Posterior cingulate gyrus (tissue), 11 donors: ENCODE measurements around the gene TFPT.
A peak's percentile ranks its signal among the peaks of the same experiment; 100 is the strongest.

ENCODE experiments used
- DNase-seq, 10 donors: peaks; one replicate each; pipeline versions ENCODE4 v3.0.0 to v3.0.0-alpha.2; 2020 to 2021; ENCODE audit warnings: mixed read lengths in 3 of 10
- intact Hi-C: fragments of 100-400 bp; cut with DNase I; formaldehyde crosslinking; loops from one replicate; pipeline ENCODE4 v1.15.1; 2023

Gene TFPT

GRCh38 chr19:54115109-54116063, at the start of gene TFPT, which contains the start of gene PRPF31:
Gene TFPT (minus strand): TSS chr19:54115657. CDS start chr19:54115269, 388 bp downstream.
Gene PRPF31 (plus strand): TSS chr19:54115754. CDS start chr19:54118279, 2,525 bp downstream.
- intact Hi-C loops, result loop anchor here (1.0 kb wide), 2 partner anchors 13 to 22 kb away; partner anchors contain the start of genes CNOT3 and NDUFA3
- DNase-seq, result peak; percentile 90 to 99 (median 95)

GRCh38 chr19:54165222-54165621, 49.8 kb upstream of the TFPT start:
- intact Hi-C loops, result no loop called here

DNA sequence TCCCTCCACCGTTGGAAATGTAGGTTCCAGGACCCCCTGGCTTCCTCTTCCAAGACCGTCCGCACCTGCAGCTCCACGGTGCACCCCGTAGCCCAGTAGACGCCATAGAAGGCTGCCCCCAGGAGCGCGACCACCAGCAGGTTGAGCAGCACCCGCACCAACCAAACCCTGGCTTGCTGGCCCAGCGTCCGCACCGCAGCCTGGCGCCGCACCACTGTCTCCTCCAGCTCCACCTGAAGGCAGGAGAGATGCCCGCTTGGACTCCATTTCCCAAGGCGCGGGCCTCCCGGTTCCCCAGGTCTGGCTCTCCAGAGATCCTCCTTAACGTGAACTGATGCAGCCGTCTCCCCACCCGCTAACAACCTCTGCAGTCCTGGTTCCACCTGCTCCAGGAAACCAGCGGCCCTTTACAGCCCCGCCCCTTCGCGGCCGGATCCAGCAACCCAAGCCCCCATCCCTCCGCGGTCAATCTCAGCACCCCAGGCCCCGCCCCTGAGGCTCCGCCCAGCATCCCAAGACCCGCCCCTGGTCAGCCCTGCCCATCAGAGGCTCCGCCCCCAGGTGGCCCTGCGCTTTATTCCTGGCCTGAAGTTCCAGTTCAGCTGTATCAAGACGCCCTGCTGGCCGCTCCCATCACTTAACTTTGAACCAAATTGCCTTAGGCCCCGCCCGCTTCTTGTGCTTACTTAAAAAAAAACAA, 49.1 kb upstream of the TFPT start:
- intact Hi-C loops, result no loop called here
- no peak for DNase-seq

More at GRCh38 chr19:54165222-54165621, 49.8 kb upstream of the TFPT start:
- DNase-seq, result no peak

DNA sequence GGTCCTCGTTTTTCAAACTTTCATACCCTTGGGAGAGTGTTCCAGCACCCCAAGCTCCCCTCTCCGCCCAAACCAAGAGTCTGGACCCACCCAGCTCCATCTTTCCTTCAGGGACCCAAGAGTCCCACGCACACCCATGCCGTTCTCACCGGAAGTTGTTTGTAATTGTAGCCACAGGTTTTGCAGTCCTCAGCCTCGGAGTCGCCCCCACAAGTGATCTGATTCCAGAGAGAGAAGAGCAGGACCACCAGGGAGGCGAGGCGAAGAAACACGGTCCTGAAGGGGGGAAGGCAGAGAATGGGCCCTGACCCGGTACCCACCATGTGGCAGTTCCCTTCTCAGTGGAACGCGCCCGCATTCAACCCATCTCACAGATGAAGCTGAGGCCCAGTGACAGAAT, 47.4 kb upstream of the TFPT start:
- intact Hi-C loops, result no loop called here
- DNase-seq, result no peak

DNA sequence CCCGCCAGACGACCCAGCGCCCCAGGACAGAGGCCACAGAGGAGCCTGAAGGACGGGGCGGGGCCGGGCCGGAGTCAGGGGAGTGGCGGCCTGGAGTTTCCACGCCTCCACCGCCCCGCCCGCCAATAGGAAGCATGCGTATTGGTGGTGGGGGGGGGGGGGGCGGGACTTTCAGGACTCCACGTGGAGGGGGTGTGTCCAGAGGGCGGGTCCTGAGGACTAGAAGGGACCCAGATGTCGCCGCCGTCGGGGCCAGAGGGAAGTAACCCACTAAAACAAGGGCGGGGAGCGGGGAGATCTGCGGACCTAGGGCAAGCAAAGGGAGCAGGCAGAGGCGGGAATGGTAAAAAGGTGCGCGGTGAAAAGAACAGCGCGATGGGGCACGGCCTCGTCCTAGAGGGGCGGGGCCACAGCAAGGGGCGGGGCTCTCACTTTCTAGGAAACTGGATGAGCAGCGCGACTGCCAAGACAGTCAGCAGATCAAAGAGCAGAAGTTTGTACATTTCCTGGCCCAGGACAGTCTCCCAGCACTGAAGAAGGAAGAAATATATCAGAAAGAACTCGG, 46.9 kb upstream of the TFPT start:
- DNase-seq, result peak in 6 of 10 donors; percentile 24 to 91 (median 40)
- intact Hi-C loops, result no loop called here

- DNase-seq, result no peak
- intact Hi-C loops, result no loop called here
These were observed 45.4 kb upstream of the TFPT start for GRCh38 chr19:54160854-54161253.

DNA sequence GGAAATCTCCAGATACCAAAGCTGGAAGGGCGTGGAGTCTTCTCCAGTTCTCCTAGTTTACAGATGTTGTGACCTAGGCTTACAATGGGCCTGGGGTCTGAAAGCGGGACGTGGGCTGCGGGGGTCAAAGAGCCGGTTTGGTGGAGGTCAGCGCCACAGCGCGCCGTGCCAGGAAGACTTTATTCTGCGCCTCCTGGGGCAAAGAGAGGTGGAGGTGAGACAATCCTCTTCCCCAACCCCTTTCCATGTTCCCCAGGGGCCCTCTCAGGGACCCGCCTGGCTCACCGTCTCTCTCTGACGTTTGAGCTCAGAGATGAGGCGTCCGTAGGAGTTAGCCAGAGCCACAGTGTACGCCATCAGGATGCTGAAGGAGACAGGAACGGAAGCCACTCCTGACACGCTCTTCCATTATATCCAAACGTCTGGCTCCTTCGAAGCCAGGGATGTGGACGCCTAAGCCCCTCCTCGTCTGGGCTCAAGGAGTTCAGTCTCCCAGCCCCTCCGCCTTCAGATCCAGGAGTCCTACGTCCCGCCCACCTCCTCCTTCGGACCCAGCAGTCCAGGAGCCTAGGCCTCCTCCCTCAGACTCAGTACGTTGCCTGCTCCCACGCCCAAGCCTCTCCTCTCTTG, 44.8 kb upstream of the TFPT start:
- DNase-seq, result no peak
- intact Hi-C loops, result no loop called here

DNA sequence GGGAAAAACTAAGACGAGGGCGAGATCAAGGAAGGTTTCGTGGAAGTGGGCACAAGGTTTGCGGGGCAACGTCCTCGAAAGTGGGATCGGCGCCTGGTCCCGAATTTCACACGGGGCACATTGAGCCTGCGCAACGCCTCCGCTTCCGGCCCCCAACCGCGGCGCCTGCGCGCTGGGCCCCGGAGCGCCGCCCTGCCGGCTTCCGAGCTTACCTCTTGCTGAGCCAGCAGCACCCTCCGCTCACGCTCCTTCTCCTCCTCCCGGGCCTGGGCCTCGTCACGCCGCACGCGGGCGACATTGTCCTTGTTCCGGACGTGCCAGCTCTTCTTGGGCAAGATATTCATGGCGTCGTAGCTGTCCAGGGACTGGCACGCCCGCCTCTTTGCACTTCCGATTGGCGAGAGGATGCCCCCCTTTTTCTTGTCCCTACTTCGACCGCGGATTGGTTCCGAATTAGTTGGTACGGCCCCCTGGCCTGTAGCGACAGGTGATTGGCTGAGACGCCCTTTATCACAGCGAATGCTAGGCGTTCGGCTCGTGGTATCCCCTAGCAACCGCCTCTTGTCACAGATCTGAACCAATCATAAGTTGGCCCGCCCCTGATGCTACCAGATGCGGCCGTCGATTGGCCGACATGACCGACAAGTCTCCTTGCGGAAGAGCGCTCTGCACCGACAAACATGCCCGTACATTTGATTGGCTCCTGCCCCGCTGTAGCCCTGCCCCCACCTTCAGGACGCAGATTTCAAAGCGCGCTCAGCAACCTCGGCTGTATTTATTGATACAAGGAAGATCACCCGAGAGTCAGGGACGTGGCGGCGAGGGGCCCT, 44.1 kb upstream of the TFPT start, which contains the start of gene LENG1:
TSS of gene LENG1 (minus strand) at position 370 of the 830 bp plus-strand sequence. CDS start at position 344, 26 bp downstream.
- intact Hi-C loops, result no loop called here
- peak; percentile 99 to 100 (median 100) for DNase-seq

DNA sequence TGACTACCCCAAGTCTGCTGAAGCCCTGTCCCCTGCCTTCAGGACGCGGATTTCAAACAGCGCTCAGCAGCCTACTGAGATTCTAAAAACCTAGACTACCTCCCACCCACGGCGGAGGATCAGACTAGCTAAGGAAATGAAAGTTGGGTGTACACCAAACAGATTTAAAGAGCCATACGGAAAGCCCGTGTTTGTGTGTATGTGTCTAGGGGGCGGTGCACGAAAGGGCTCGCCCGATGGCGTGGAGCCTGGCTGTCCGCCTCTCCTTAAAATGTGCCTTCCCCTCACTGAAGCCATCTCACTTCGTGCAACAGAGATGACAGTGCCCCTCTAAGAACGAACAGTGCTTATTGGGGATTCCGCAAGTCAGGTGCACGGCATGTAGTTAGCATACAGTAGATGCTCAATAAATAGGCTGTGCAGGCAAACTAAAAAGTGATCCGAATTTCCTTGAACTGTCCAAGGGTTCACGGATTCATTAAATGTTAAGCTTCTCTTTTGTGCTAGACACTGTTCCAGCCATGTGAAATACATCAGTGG, 43.4 kb upstream of the TFPT start:
- intact Hi-C loops, result no loop called here
- DNase-seq, result peak in 2 of 10 donors; percentile 12 to 29

- DNase-seq, result no peak
- intact Hi-C loops, result no loop called here
These were observed 41.5 kb upstream of the TFPT start for GRCh38 chr19:54156953-54157352.

- DNase-seq, result no peak
- intact Hi-C loops, result no loop called here
These were observed 41.0 kb upstream of the TFPT start for GRCh38 chr19:54156490-54156889.

DNA sequence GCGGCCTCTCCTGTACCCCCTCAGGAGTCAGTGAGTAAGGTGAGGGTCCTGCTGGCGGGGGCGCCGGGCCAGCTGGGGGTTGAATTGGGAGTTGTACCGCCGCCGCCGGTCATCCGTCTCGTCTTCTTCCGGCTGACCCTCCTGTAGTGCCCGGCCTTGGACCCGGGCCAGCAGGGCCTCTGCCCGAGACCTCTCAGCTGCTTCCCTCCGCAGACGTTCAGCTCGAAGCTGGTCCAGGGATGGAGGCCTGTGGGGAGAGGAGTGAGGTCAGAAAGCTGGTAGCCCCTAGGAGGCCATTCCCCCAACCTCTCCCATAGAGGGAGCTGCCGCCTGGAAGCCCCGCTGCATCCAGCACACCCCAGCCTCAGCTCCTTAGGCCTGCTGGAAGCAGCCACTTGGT, 40.2 kb upstream of the TFPT start:
- intact Hi-C loops, result no loop called here
- DNase-seq, result peak in 1 of 10 donors; percentile 83

GRCh38 chr19:54154603-54155345, 39.3 kb upstream of the TFPT start:
- no peak for DNase-seq
- intact Hi-C loops, result no loop called here

GRCh38 chr19:54153731-54154326, 38.4 kb upstream of the TFPT start:
- intact Hi-C loops, result no loop called here
- DNase-seq, result no peak

- intact Hi-C loops, result no loop called here
- no peak for DNase-seq
These were observed 37.5 kb upstream of the TFPT start for GRCh38 chr19:54152878-54153524.

GRCh38 chr19:54152267-54152666, 36.8 kb upstream of the TFPT start:
- intact Hi-C loops, result no loop called here
- no peak for DNase-seq

- intact Hi-C loops, result no loop called here
- DNase-seq, result no peak
These were observed 36.0 kb upstream of the TFPT start for GRCh38 chr19:54151362-54152035.
